GM18498 (cell line): ENCODE results near the gene AGAP6.
"Not testable (repeated sequence)": the region's sequence is repeated elsewhere in the genome, so short reads cannot be mapped to it uniquely, and the experiment has no call there.

ENCODE experiments used
- ATAC-seq: cut with Tn5 transposase; IDR thresholded peaks from one replicate; pipeline ENCODE4 v1.9.1; 2021; ENCODE audit warnings: mild to moderate bottlenecking, moderate library complexity; ENCODE audit not compliant: unreplicated experiment

AGAP6 gene

GRCh38 chr10:49988376-49988775, at the start of gene AGAP6:
TSS of gene AGAP6 (plus strand) at chr10:49988406. CDS start at chr10:49988716, 310 bp downstream.
- not testable (repeated sequence) for ATAC-seq

DNA sequence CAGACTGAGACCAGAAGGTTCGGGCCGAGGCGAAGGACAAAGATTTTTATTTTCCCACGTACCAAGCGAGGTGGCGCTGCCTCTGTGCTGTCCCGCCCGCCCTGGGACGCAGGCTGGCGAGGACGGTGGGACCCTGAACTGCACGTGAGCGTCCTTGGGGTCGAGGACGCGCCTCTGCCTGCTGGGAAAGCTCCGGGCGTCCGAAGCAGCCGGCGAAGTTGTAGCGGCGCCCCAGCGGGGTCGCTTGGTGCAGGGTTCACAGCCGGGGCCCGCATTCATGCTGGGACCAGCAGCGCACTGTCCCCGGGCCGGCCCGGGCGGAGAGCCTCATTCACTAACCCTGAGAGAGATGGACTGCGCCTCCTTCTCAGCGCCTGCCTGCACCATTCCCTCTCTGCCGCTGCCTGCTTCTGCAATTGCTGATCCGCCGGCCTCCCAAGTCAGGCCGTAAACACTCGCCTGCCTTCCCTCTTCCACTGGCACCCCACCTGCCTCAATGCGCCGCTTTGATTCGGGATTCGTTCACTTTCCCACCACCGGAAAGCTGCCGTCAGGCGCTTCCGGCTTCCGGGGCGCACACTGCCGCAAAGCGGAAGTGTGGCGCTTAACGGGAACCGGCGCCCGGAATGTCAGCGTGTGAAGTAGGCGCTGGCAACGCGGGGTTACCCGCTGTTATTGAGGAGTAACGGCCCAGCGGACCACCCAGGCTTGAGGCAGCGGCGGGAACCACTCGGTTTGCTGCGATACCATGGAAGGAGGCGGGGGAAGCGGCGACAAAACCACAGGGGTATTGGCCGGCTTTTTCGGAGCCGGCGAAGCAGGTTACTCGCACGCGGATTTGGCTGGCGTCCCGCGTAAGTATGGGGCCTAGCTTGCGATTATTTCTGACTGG, 46.5 kb upstream of the AGAP6 start, which contains the start of the genes PARG and TIMM23B:
Gene PARG, minus strand, starts transcription at position 581 of the 892 bp plus-strand sequence. Its CDS starts 302 bp downstream, at position 279.
Gene TIMM23B, plus strand, starts transcription at position 607 of the 892 bp plus-strand sequence. Its CDS starts 142 bp downstream, at position 749.
- peak; percentile 69 for ATAC-seq

GRCh38 chr10:49942339-49942705, 45.9 kb upstream of the AGAP6 start:
- peak; percentile 13 for ATAC-seq

- not testable (repeated sequence) for ATAC-seq
These were observed 44.6 kb upstream of the AGAP6 start for GRCh38 chr10:49943607-49944006.

- peak; percentile 67 for ATAC-seq
These were observed 40.1 kb upstream of the AGAP6 start for GRCh38 chr10:49948142-49948541.

DNA sequence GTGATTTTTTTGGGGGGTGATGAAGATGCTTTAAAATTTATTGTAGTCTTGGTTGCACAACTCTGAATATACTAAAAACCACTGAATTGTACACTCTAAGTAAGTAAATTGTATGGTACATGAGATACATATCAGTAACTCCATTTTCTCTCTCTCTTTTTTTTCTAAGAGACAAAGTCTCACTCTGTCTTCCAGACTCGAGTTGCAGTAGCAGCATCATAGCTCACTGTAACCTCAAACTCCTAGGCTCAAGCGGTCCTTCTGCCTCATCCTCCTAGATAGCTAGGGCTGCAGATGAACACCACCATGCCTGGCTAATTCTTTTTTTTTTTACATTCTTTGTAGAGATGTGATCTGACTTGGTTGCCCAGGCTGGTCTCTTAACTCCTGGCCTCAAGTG, 39.5 kb upstream of the AGAP6 start:
- not testable (repeated sequence) for ATAC-seq

GRCh38 chr10:49952006-49952405, 36.2 kb upstream of the AGAP6 start:
- not testable (repeated sequence) for ATAC-seq

- not testable (repeated sequence) for ATAC-seq
These were observed 35.1 kb upstream of the AGAP6 start for GRCh38 chr10:49953122-49953521.

- not testable (repeated sequence) for ATAC-seq
These were observed 17.8 kb upstream of the AGAP6 start for GRCh38 chr10:49970331-49970857.

- ATAC-seq: not testable (repeated sequence)
These were observed 16.7 kb upstream of the AGAP6 start for GRCh38 chr10:49971466-49971865.

DNA sequence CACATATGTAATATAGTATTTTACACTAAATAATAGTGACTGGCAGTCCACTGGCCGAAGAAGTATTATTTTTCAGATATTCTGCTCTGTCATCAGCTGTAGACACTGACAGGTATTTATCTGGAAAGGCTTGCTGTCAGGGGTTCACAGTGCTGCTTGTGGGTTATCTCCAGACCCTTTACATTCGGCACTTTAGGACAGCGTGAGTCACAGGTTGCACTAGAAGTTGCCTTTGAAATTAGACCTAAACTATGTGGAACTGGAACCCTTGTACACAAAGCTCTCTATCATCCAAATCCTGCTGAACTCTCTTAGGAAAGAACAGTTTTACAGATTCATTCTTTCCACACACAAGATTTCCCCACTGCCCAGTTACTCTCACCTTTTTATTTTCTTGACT, 16.1 kb upstream of the AGAP6 start:
- ATAC-seq: not testable (repeated sequence)

GRCh38 chr10:49977756-49978155, 10.4 kb upstream of the AGAP6 start:
- ATAC-seq: not testable (repeated sequence)

DNA sequence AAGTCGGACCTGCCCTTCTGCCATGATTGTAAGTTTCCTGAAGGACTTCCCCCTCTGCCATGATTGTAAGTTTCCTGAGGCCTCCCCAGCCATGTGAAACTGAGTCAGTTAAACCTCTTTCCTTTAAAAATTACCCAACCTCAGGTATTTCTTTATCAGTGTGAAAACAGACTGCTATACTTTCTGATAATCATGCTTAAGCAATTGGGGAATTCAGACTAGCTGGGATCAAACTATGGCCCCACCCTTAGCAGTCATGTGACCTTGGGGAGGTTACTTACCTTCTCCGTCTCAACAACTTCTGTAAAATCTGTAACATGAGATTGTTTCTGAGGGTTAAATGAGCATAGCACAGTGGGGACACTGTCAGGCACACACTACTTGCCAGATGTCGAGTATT, 999 bp upstream of the AGAP6 start:
- not testable (repeated sequence) for ATAC-seq

GRCh38 chr10:49995321-49995720, 7.1 kb downstream of the AGAP6 start:
- ATAC-seq: not testable (repeated sequence)

- ATAC-seq: not testable (repeated sequence)
These were observed 25.8 kb downstream of the AGAP6 start for GRCh38 chr10:50014024-50014423.

DNA sequence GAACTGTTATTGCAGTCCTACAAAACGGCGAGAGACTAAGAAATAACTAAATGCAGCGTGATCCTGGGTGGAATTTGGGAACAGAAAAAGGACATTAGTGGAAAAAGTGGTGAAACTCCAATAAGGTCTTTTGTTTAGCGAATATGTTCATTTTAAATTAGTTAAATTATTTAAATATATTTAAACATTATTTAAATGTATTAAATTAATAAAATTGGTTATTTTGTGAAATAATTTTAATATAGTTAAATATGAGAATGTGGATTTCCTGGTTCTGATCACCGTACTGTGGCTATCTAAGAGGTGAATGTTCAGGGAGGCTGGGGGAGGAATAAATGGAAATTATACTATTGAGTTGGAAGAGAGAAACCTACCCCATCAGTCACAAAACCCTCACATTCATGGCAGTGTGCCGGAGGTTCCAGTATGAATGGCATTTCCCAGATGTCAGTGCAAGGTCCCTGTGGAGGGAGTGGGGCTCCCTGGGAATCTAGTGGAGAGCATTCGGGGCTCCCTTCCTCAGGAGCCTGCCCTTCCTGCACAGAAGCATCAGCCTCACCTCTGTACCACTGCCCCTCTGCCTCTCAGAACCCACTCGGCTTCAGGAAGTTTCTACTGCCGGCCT, 27.5 kb downstream of the AGAP6 start:
- not testable (repeated sequence) for ATAC-seq

- ATAC-seq: not testable (repeated sequence)
These were observed 28.7 kb downstream of the AGAP6 start for GRCh38 chr10:50016926-50017325.

DNA sequence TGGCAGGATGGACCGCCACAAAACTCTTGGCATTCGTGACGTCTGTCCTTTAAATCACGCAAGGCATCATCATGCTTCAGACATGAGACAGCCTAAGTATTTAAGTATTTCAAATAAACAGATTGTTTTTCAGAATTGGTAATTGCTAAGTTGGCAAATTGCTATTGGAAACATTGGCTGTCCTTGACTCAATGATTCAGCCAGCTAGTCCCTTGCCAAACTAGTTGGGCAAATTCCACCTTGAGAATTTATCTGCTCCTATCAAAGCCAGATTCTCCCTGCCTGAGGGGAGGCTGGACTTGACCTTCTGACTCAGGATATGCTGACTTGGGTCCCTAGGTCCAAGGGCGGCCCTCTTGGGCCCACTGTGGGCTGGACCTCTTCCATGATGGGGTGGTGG, 29.4 kb downstream of the AGAP6 start:
- not testable (repeated sequence) for ATAC-seq

- ATAC-seq: not testable (repeated sequence)
These were observed 31.1 kb downstream of the AGAP6 start for GRCh38 chr10:50019279-50019678.

- not testable (repeated sequence) for ATAC-seq
These were observed 32.3 kb downstream of the AGAP6 start for GRCh38 chr10:50020451-50021024.

- no peak for ATAC-seq
These were observed 33.4 kb downstream of the AGAP6 start for GRCh38 chr10:50021646-50022045.
